B cell (primary cell): ENCODE data around the gene VWA5B2. TPM values are rescaled to one million over a fixed set of nuclear protein-coding genes. Genes with fewer than 3 reads are reported as not detected.

Experiments
- ATAC-seq: fragments of 200-7000 bp; cut with Tn5 transposase; one replicate; pipeline ENCODE4 v1.10.0; 2021; ENCODE audit warnings: low read depth, mild to moderate bottlenecking, moderate number of reproducible peaks, moderate library complexity
- CTCF ChIA-PET: fragments of 350-600 bp; sonication (Branson Sonifier 250); formaldehyde crosslinking; loops from one replicate; lab custom pipeline; 2021; ENCODE audit warnings: antibody characterized with exemption, inconsistent platforms; lab: Charles Lee
- POLR2A ChIA-PET: fragments of 350-600 bp; sonication (Branson Sonifier 250); formaldehyde crosslinking; loops from one replicate; lab custom pipeline; 2021; ENCODE audit warnings: antibody characterized with exemption; lab: Charles Lee
- DNase-seq: peaks from one replicate; pipeline ENCODE4 v3.0.0; 2013
- H2AFZ ChIP-seq: 2 replicates; pipeline ENCODE4 v1.6.1; 2012; ENCODE audit warnings: mild to moderate bottlenecking, low read depth, low read length; ENCODE audit not compliant: insufficient read depth, poor library complexity, severe bottlenecking
- H3K27ac ChIP-seq, 2 donors: 1 replicate in 1 of 2; 2 replicates in 1 of 2; pipeline ENCODE4 v1.5.1; 2012 to 2013; ENCODE audit warnings: low read length in 2 of 2, mild to moderate bottlenecking in 2 of 2, moderate library complexity in 1 of 2
- H3K27me3 ChIP-seq, 4 experiments: fragments of 200-600 bp in 1 of 4; sonication (generic) in 1 of 4; replicated peaks in 1 of 4; 1 replicate in 2 of 4; 2 replicates in 2 of 4; pipeline versions ENCODE4 v1.6.1 to v1.7.0; 2013 to 2016; ENCODE audit warnings: low read length in 3 of 4, mild to moderate bottlenecking in 2 of 4, mixed read lengths in 1 of 4, moderate library complexity in 1 of 4; ENCODE audit not compliant: insufficient read depth in 4 of 4, control insufficient read depth in 3 of 4; ENCODE audit errors: control extremely low read depth in 1 of 4
- H3K36me3 ChIP-seq, 2 experiments: replicated peaks in 1 of 2; 1 replicate in 1 of 2; 2 replicates in 1 of 2; pipeline versions ENCODE4 v1.6.1 to v1.7.1; 2013; ENCODE audit warnings: low read length in 1 of 2; ENCODE audit not compliant: insufficient read depth in 2 of 2, control insufficient read depth in 1 of 2; ENCODE audit errors: control extremely low read depth in 1 of 2, extremely low read depth in 1 of 2
- H3K4me1 ChIP-seq, 2 donors: fragments of 200-600 bp in 1 of 2; sonication (generic) in 1 of 2; 1 replicate in 1 of 2; 2 replicates in 1 of 2; pipeline versions ENCODE4 v1.5.1 to v1.6.1; 2013 to 2017; ENCODE audit warnings: low read length in 2 of 2; ENCODE audit not compliant: control insufficient read depth in 2 of 2, insufficient read depth in 2 of 2
- H3K4me2 ChIP-seq: replicated peaks from 2 replicates; pipeline ENCODE3; 2012; ENCODE audit warnings: mild to moderate bottlenecking, low read depth, low read length; ENCODE audit not compliant: poor library complexity, severe bottlenecking
- H3K4me3 ChIP-seq, 5 experiments: fragments of 200-600 bp in 1 of 5; sonication (generic) in 1 of 5; 1 replicate in 3 of 5; 2 replicates in 2 of 5; pipeline versions ENCODE4 v1.5.1 to v1.7.0; 2011 to 2016; ENCODE audit warnings: low read length in 4 of 5, mild to moderate bottlenecking in 4 of 5, low read depth in 2 of 5, control low read depth in 1 of 5, moderate library complexity in 1 of 5; ENCODE audit not compliant: insufficient read depth in 1 of 5; ENCODE audit errors: control extremely low read depth in 1 of 5, extremely low read depth in 1 of 5
- H3K79me2 ChIP-seq: fragments of 200-600 bp; sonication (generic); one replicate; pipeline ENCODE4 v1.6.0; 2016; ENCODE audit warnings: low read length; ENCODE audit not compliant: control insufficient read depth, insufficient read depth
- H3K9ac ChIP-seq: fragments of 200-600 bp; sonication (generic); 2 replicates; pipeline ENCODE4 v1.6.1; 2017; ENCODE audit warnings: mild to moderate bottlenecking, low read length, moderate library complexity
- H3K9me3 ChIP-seq, 3 donors: one replicate each; pipeline versions ENCODE4 v1.6.1 to v1.7.1; 2013; ENCODE audit warnings: low read length in 2 of 3; ENCODE audit not compliant: control insufficient read depth in 2 of 3, insufficient read depth in 1 of 3; ENCODE audit errors: control extremely low read depth in 1 of 3
- H4K20me1 ChIP-seq: 2 replicates; pipeline ENCODE4 v1.6.0; 2012; ENCODE audit warnings: mild to moderate bottlenecking, low read length; ENCODE audit not compliant: insufficient read depth, control insufficient read depth, poor library complexity, severe bottlenecking
- H3K27ac Mint-ChIP-seq: one replicate; pipeline ENCODE4 v1.8.0; 2021; ENCODE audit warnings: mixed read lengths
- H3K27me3 Mint-ChIP-seq: one replicate; pipeline ENCODE4 v1.8.0; 2021; ENCODE audit warnings: mixed read lengths
- H3K4me1 Mint-ChIP-seq: one replicate; pipeline ENCODE4 v1.8.0; 2021; ENCODE audit warnings: mixed read lengths
- H3K4me3 Mint-ChIP-seq: one replicate; pipeline ENCODE4 v1.8.0; 2021; ENCODE audit warnings: mixed read lengths
- H3K9me3 Mint-ChIP-seq: one replicate; pipeline ENCODE4 v1.8.0; 2022; ENCODE audit warnings: mixed read lengths; ENCODE audit not compliant: insufficient read depth
- CTCF ChIP-seq: fragments of 200-600 bp; IDR thresholded peaks from one replicate; pipeline ENCODE4 v1.8.0; 2022; ENCODE audit warnings: antibody characterized with exemption, mild to moderate bottlenecking
- EZH2 ChIP-seq: IDR thresholded peaks from 2 replicates; pipeline ENCODE4 v1.6.1; 2012; ENCODE audit warnings: borderline replicate concordance, low read depth, mild to moderate bottlenecking, moderate library complexity, low read length; ENCODE audit not compliant: insufficient read depth, poor library complexity, severe bottlenecking
- WGBS: methylation state at CpG from one replicate; pipeline ENCODE4 v1.1.5; 2013; ENCODE audit warnings: missing lambda C conversion rate; ENCODE audit not compliant: insufficient coverage; 5-methylcytosine and 5-hydroxymethylcytosine counted together
- intact Hi-C: fragments of 100-400 bp; cut with micrococcal nuclease; formaldehyde crosslinking; loops from one replicate; pipeline ENCODE4 v1.10.0; 2022
- polyA plus RNA-seq: library from polyadenylated mRNA; depleted of rRNA; stranded (reverse); fragments of >200 nt; gene quantifications from 2 replicates; pipeline ENCODE4 v1.2.3, GENCODE V29; 2012
- total RNA-seq, 2 donors: library from RNA; stranded (reverse); fragments of 120-200 nt in 1 of 2; gene quantifications; 1 replicate in 1 of 2; 2 replicates in 1 of 2; pipeline versions ENCODE4 v1.2.3 to v1.2.4, GENCODE V29; 2013 to 2022

VWA5B2 gene
- total and polyA plus RNA-seq, 2 donors (not counting 1 experiment from before 2014, with no cell fraction given): 0.10 to 0.37 TPM

- ChIA-PET POLR2A (no interaction called here), CTCF (interaction anchor here (0.5 kb wide), 1 partner anchor 301 kb away, joined by 3 read pairs; no protein-coding TSS in a partner anchor)
- DNase-seq: no peak
- TF ChIP-seq EZH2 (no peak), CTCF (no peak)
- H3K4me1 ChIP-seq: no peaks in the 10 kb centered on the region
- H3K4me2 ChIP-seq: no peak overlapping the region
- no peak overlapping the region for H3K27ac Mint-ChIP-seq
- no peak overlapping the region for H3K4me3 ChIP-seq
- H3K27me3 ChIP-seq: peaks cover 0 to 8% (median 2%) of the 10 kb centered on the region in 4 experiments
- no peaks in the 10 kb centered on the region for H3K36me3 ChIP-seq
- no peak overlapping the region for H3K4me3 Mint-ChIP-seq
- H2AFZ ChIP-seq: no peak overlapping the region
- no peak for ATAC-seq
- intact Hi-C loops: no loop called here
- no peaks in the 10 kb centered on the region for H3K4me1 Mint-ChIP-seq
- H3K9me3 Mint-ChIP-seq: no peaks in the 10 kb centered on the region
- no peak overlapping the region for H3K27ac ChIP-seq
- no peak overlapping the region for H3K9ac ChIP-seq
- H4K20me1 ChIP-seq: no peaks in the 10 kb centered on the region
- peaks cover 25% of the 10 kb centered on the region for H3K27me3 Mint-ChIP-seq
- no peaks in the 10 kb centered on the region for H3K9me3 ChIP-seq
- no peaks in the 10 kb centered on the region for H3K79me2 ChIP-seq
- WGBS: 81% methylated on average over 10 of the region's 11 CpGs
Measured at GRCh38 chr3:184209146-184209923, 20.1 kb upstream of the VWA5B2 start.

GRCh38 chr3:184211297-184211696 is 18.1 kb upstream of the VWA5B2 start:
- Histone ChIP-seq H3K27me3 (peaks cover 0 to 5% (median 1%) of the 10 kb centered on the region in 4 experiments), H3K27ac (no peak overlapping the region), H2AFZ (no peak overlapping the region), H3K9me3 (no peaks in the 10 kb centered on the region), H3K4me1 (no peaks in the 10 kb centered on the region), H3K36me3 (no peaks in the 10 kb centered on the region), H4K20me1 (no peaks in the 10 kb centered on the region), H3K4me2 (no peak overlapping the region), H3K9ac (no peak overlapping the region), H3K79me2 (no peaks in the 10 kb centered on the region), H3K4me3 (no peak overlapping the region)
- Mint-ChIP-seq H3K27ac (no peak overlapping the region), H3K27me3 (peaks cover 20% of the 10 kb centered on the region), H3K9me3 (no peaks in the 10 kb centered on the region), H3K4me1 (no peaks in the 10 kb centered on the region), H3K4me3 (no peak overlapping the region)
- DNase-seq (no peak), ATAC-seq (no peak)
- intact Hi-C loops: no loop called here
- ChIA-PET POLR2A (no interaction called here), CTCF (interaction anchor here (1.2 kb wide), 1 partner anchor 16 kb away, joined by 4 read pairs; no protein-coding TSS in a partner anchor)
- no CpG with 5 or more reads among the region's 5 CpGs for WGBS
- no peak for TF ChIP-seq CTCF
- TF ChIP-seq EZH2: no peak
